IMR-90 (cell line): ENCODE measurements around the gene PSMC3. TPM values are rescaled to one million over a fixed set of nuclear protein-coding genes. Genes with fewer than 3 reads are reported as not detected.

Source experiments
- ATAC-seq: fragments of 200-7000 bp; cut with Tn5 transposase; 2 replicates; pipeline ENCODE4 v1.9.1; 2020; ENCODE audit warnings: low read depth, mild to moderate bottlenecking, moderate library complexity
- BruUV-seq: library from RNA; stranded (reverse); fragments of 400-500 nt; replicated peaks from 2 replicates; lab custom pipeline; 2021; lab: Mats Ljungman, UMichigan
- CTCF ChIA-PET: fragments of 300-600 bp; formaldehyde crosslinking; extraction: SDS; loops from one replicate; lab custom pipeline; 2021; ENCODE audit warnings: antibody characterized with exemption; lab: Yijun Ruan, JAX
- POLR2A ChIA-PET: fragments of 300-600 bp; sonication (Branson Sonifier 250); formaldehyde crosslinking; loops from one replicate; lab custom pipeline; 2022; ENCODE audit warnings: antibody characterized with exemption; ENCODE audit not compliant: unreplicated experiment; lab: Charles Lee
- DNase-seq: peaks from one replicate; pipeline ENCODE4 v3.0.0; 2013
- H2AFZ ChIP-seq: replicated peaks from 2 replicates; pipeline ENCODE3; 2013; ENCODE audit warnings: low read length, mild to moderate bottlenecking; ENCODE audit not compliant: poor library complexity
- H2AK5ac ChIP-seq: 2 replicates; pipeline ENCODE4 v1.6.1; 2013; ENCODE audit warnings: low read depth, low read length, inconsistent platforms
- H2AK9ac ChIP-seq: replicated peaks from 2 replicates; pipeline ENCODE3; 2013; ENCODE audit warnings: mild to moderate bottlenecking, low read depth, low read length, moderate library complexity; ENCODE audit not compliant: poor library complexity
- H2BK120ac ChIP-seq: 2 replicates; pipeline ENCODE4 v1.6.1; 2013; ENCODE audit warnings: low read depth, low read length, inconsistent platforms
- H2BK15ac ChIP-seq: 3 replicates; pipeline ENCODE4 v1.6.1; 2013; ENCODE audit warnings: low read depth, low read length, inconsistent platforms
- H2BK20ac ChIP-seq: 2 replicates; pipeline ENCODE4 v1.6.1; 2013; ENCODE audit warnings: low read depth, mild to moderate bottlenecking, inconsistent platforms, low read length, moderate library complexity
- H2BK5ac ChIP-seq: 2 replicates; pipeline ENCODE4 v1.6.1; 2013; ENCODE audit warnings: mild to moderate bottlenecking, low read depth, low read length, inconsistent platforms; ENCODE audit not compliant: poor library complexity, severe bottlenecking
- H3K14ac ChIP-seq: replicated peaks from 2 replicates; pipeline ENCODE4 v1.6.1; 2013; ENCODE audit warnings: low read depth, low read length, inconsistent platforms
- H3K18ac ChIP-seq: 2 replicates; pipeline ENCODE4 v1.6.1; 2013; ENCODE audit warnings: low read depth, low read length, control low read depth
- H3K23ac ChIP-seq: 2 replicates; pipeline ENCODE4 v1.6.1; 2013; ENCODE audit warnings: low read depth, low read length, inconsistent platforms
- H3K27ac ChIP-seq: 2 replicates; pipeline ENCODE4 v1.5.1; 2013; ENCODE audit warnings: mild to moderate bottlenecking, control low read depth, low read length; ENCODE audit not compliant: insufficient read depth
- H3K27me3 ChIP-seq: 2 replicates; pipeline ENCODE4 v1.6.1; 2013; ENCODE audit warnings: low read length; ENCODE audit not compliant: control insufficient read depth, insufficient read depth
- H3K36me3 ChIP-seq: 2 replicates; pipeline ENCODE4 v1.6.1; 2013; ENCODE audit warnings: low read length, mixed read lengths; ENCODE audit not compliant: control insufficient read depth, insufficient read depth
- H3K4ac ChIP-seq: 2 replicates; pipeline ENCODE4 v1.6.1; 2013; ENCODE audit warnings: low read depth, low read length, inconsistent platforms
- H3K4me1 ChIP-seq: 2 replicates; pipeline ENCODE4 v1.6.1; 2013; ENCODE audit warnings: low read length, mixed read lengths; ENCODE audit not compliant: control insufficient read depth, insufficient read depth
- H3K4me2 ChIP-seq: 2 replicates; pipeline ENCODE4 v1.6.1; 2013; ENCODE audit warnings: low read depth, mild to moderate bottlenecking, control low read depth, low read length, moderate library complexity
- H3K4me3 ChIP-seq: 2 replicates; pipeline ENCODE4 v1.5.1; 2013; ENCODE audit warnings: low read depth, mild to moderate bottlenecking, control low read depth, low read length, moderate library complexity; ENCODE audit not compliant: insufficient read depth
- H3K56ac ChIP-seq: 2 replicates; pipeline ENCODE4 v1.6.1; 2013; ENCODE audit warnings: low read length, inconsistent platforms; ENCODE audit not compliant: insufficient read depth; ENCODE audit errors: extremely low read depth
- H3K79me1 ChIP-seq, 2 experiments: 2 replicates each; pipeline ENCODE4 v1.6.1; 2013; ENCODE audit warnings: low read length in 2 of 2, inconsistent platforms in 1 of 2, low read depth in 1 of 2
- H3K9ac ChIP-seq: 2 replicates; pipeline ENCODE4 v1.6.1; 2013; ENCODE audit warnings: low read depth, low read length, control low read depth
- H3K9me1 ChIP-seq: 2 replicates; pipeline ENCODE4 v1.6.1; 2013; ENCODE audit warnings: low read length, inconsistent platforms; ENCODE audit not compliant: insufficient read depth
- H3K9me3 ChIP-seq: 2 replicates; pipeline ENCODE4 v1.6.1; 2013; ENCODE audit warnings: low read length; ENCODE audit not compliant: control insufficient read depth, insufficient read depth
- H4K20me1 ChIP-seq: 2 replicates; pipeline ENCODE4 v1.6.1; 2013; ENCODE audit warnings: low read length, inconsistent platforms; ENCODE audit not compliant: insufficient read depth
- H4K5ac ChIP-seq: 2 replicates; pipeline ENCODE4 v1.6.1; 2013; ENCODE audit warnings: mild to moderate bottlenecking, low read depth, low read length, control low read depth
- H4K8ac ChIP-seq, 2 experiments: 2 replicates each; pipeline ENCODE4 v1.6.1; 2013; ENCODE audit warnings: low read depth in 2 of 2, low read length in 2 of 2, control low read depth in 1 of 2, inconsistent platforms in 1 of 2
- H4K91ac ChIP-seq: 2 replicates; pipeline ENCODE4 v1.6.1; 2013; ENCODE audit warnings: low read depth, low read length, inconsistent platforms; ENCODE audit not compliant: insufficient read depth
- CEBPB ChIP-seq: IDR thresholded peaks from 2 replicates; pipeline ENCODE4 v1.6.1; 2012; ENCODE audit warnings: low read depth, low read length, improper control_type of control experiment
- MXI1 ChIP-seq: IDR thresholded peaks from 2 replicates; pipeline ENCODE4 v1.6.1; 2012; ENCODE audit warnings: low read depth, mild to moderate bottlenecking, low read length, moderate library complexity, borderline replicate concordance
- WGBS, 2 experiments: methylation state at CpG; one replicate each; pipeline versions ENCODE4 v1.1.5 to v1.1.7; 2013; ENCODE audit warnings: missing lambda C conversion rate in 2 of 2; ENCODE audit not compliant: insufficient read length in 1 of 2; ENCODE audit errors: extremely low coverage in 2 of 2; 5-methylcytosine and 5-hydroxymethylcytosine counted together
- dilution Hi-C: fragments of 300-500 bp; cut with HindIII; formaldehyde crosslinking; loops from one replicate; pipeline ENCODE4 v1.14.3; 2018; ENCODE audit warnings: low sequenced_read_pairs; ENCODE audit not compliant: unreplicated experiment
- in situ Hi-C: fragments of 300-500 bp; cut with MboI; formaldehyde crosslinking; loops from 3 replicates; pipeline ENCODE4 v1.14.3; 2019; ENCODE audit warnings: low sequenced_read_pairs, inconsistent platforms, mixed read lengths
- intact Hi-C: fragments of 100-400 bp; cut with micrococcal nuclease; formaldehyde crosslinking; loops from 2 replicates; pipeline ENCODE4 v1.10.0; 2022
- polyA plus RNA-seq, 3 experiments: library from polyadenylated mRNA; depleted of rRNA; stranded (reverse); fragments of >200 nt; gene quantifications; 2 replicates each; pipeline ENCODE4 v1.2.3, GENCODE V29; 2012; ENCODE audit warnings: low replicate concordance in 1 of 3
- total RNA-seq: library from RNA; depleted of rRNA; stranded (reverse); fragments of >200 nt; gene quantifications from 2 replicates; pipeline ENCODE4 v1.2.3, GENCODE V29; 2012

The PSMC3 gene
- total and polyA plus RNA-seq, 2 of the 4 experiments (the other 2 are of a cell fraction): 238 to 253 TPM

DNA sequence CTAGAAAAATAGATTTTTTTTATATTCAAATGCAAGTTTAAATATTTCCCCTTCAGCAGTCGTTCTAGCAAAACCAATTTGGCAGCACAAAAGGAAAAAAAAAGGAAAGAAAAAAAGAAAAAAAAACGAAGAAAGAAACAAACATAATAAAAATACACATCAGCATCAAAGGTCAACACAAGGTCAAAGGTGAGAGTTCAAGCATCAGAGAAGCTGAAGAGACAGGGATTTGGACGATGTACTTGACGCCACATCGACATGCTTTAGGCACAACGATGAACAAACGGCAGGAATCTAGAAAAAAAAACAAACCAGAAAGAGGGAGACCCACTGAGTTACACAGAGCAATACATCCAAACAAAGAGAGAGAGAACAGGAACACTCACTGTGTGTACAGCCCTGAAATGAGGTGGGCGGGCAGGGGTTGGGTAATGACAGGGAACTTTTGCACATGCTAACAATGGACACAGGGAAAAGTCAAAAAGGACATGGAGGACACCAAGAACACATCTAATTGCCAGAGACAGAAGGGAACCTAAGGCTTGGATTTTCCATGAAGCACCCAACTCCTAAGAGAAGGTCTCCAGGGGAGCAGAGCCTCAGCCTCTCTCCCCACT lies 42.5 kb upstream of the PSMC3 start:
- in situ Hi-C loops: no loop called here
- Histone ChIP-seq H2AK9ac (no peak overlapping the region), H3K9ac (no peak overlapping the region), H2BK15ac (no peak overlapping the region), H3K23ac (peak overlapping the region; percentile 48), H3K79me1 (peaks cover 57 to 76% of the 10 kb centered on the region in 2 experiments), H3K4me2 (no peak overlapping the region), H3K27me3 (no peaks in the 10 kb centered on the region), H3K14ac (no peak overlapping the region), H3K9me3 (no peaks in the 10 kb centered on the region), H4K5ac (no peak overlapping the region), H3K4ac (no peak overlapping the region), H4K91ac (no peak overlapping the region), H2AFZ (no peak overlapping the region), H3K27ac (no peak overlapping the region), H2BK20ac (no peak overlapping the region), H2BK120ac (no peak overlapping the region), H4K20me1 (peaks cover 27% of the 10 kb centered on the region), H2BK5ac (no peak overlapping the region), H3K4me3 (no peak overlapping the region), H3K9me1 (peaks cover 15% of the 10 kb centered on the region), H3K36me3 (peaks cover 51% of the 10 kb centered on the region), H3K18ac (no peak overlapping the region), H2AK5ac (no peak overlapping the region), H4K8ac (no peak overlapping the region), H3K4me1 (peaks cover 12% of the 10 kb centered on the region), H3K56ac (no peak overlapping the region)
- TF ChIP-seq CEBPB (peak; percentile 73), MXI1 (no peak)
- intact Hi-C loops: no loop called here
- DNase-seq (peak; percentile 26), ATAC-seq (no peak)
- POLR2A ChIA-PET: no interaction called here
- no CpG with 5 or more reads among the region's 8 CpGs for WGBS, 2 experiments
- CTCF ChIA-PET: no interaction called here
- dilution Hi-C loops: no loop called here
- no TSS peak for BruUV-seq
